ENCODE results near the gene MCM9. TPM values are rescaled to one million over a fixed set of nuclear protein-coding genes. Genes with fewer than 3 reads are reported as not detected.

The MCM9 gene
- polyA plus RNA-seq, 3 donors = 9.4 to 11.9 (median 9.8) TPM

DNA sequence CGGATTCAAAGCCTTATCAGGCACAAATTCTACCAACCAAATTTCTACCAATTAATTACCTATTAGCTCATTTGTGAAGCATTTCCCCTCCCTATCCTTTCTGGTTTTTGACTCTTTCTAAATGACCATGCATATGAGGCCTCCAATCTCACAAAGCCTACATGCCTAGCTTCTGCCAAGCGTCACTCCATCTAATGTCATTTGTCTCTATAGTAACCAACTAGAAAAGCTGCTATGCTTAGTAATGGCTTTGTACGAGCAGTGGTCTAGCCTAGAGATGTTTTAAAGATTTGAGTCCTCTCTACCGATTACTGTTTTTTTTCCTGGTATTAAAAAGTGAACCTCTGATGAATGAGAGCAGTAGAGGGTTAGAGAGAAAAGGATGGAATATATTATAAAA lies 45.8 kb downstream of the MCM9 start:
- DNase-seq = no peak
- H3K36me3 ChIP-seq (replicated peaks in 1 of 2; ENCODE audit: control insufficient read depth in 1 of 2, insufficient read depth in 2 of 2, low read length in 2 of 2) = no peaks in the 10 kb centered on the region
- H3K4me3 Mint-ChIP-seq = no peak overlapping the region
- no peak overlapping the region for H3K9ac ChIP-seq (ENCODE audit: insufficient read depth, low read length, poor library complexity, severe bottlenecking)
- no peak overlapping the region for H3K27ac ChIP-seq (ENCODE audit: low read depth in 1 of 2, low read length in 2 of 2)
- no peak overlapping the region for H3K4me3 ChIP-seq (replicated peaks in 1 of 3; ENCODE audit: low read depth in 2 of 3, low read length in 3 of 3)
- peaks cover 8 to 10% of the 10 kb centered on the region in 2 donors for H3K36me3 Mint-ChIP-seq
- H3K4me2 ChIP-seq (replicated peaks; ENCODE audit: extremely low read depth, low read length, poor library complexity, severe bottlenecking) = no peak overlapping the region
- intact Hi-C loops (cut with micrococcal nuclease) = no loop called here
- TF ChIP-seq, protein P1, sequence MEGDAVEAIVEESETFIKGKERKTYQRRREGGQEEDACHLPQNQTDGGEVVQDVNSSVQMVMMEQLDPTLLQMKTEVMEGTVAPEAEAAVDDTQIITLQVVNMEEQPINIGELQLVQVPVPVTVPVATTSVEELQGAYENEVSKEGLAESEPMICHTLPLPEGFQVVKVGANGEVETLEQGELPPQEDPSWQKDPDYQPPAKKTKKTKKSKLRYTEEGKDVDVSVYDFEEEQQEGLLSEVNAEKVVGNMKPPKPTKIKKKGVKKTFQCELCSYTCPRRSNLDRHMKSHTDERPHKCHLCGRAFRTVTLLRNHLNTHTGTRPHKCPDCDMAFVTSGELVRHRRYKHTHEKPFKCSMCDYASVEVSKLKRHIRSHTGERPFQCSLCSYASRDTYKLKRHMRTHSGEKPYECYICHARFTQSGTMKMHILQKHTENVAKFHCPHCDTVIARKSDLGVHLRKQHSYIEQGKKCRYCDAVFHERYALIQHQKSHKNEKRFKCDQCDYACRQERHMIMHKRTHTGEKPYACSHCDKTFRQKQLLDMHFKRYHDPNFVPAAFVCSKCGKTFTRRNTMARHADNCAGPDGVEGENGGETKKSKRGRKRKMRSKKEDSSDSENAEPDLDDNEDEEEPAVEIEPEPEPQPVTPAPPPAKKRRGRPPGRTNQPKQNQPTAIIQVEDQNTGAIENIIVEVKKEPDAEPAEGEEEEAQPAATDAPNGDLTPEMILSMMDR (IDR thresholded peaks at IDR 0.05) = no peak
- peaks cover 31% of the 10 kb centered on the region for H3K4me1 Mint-ChIP-seq
- H3K27ac Mint-ChIP-seq = no peak overlapping the region
- peaks cover 30% of the 10 kb centered on the region for H4K20me1 ChIP-seq (ENCODE audit: insufficient read depth, low read length)
- H3K79me2 ChIP-seq (ENCODE audit: insufficient read depth, low read length) = peaks cover 92% of the 10 kb centered on the region
- H3K9me3 ChIP-seq (replicated peaks in 1 of 2; ENCODE audit: control insufficient read depth in 1 of 2, insufficient read depth in 1 of 2, low read length in 2 of 2) = no peaks in the 10 kb centered on the region
- WGBS (ENCODE audit: insufficient coverage) = no CpG with 5 or more reads among the region's 4 CpGs
- no peaks in the 10 kb centered on the region for H3K27me3 Mint-ChIP-seq (ENCODE audit: low read depth in 3 of 3)
- H3K27me3 ChIP-seq (ENCODE audit: control insufficient read depth in 2 of 2, insufficient read depth in 2 of 2, low read length in 2 of 2) = no peaks in the 10 kb centered on the region
- H3K9me3 Mint-ChIP-seq = no peaks in the 10 kb centered on the region
- H3K4me1 ChIP-seq (ENCODE audit: control insufficient read depth in 1 of 2, insufficient read depth in 2 of 2, low read length in 2 of 2) = peaks cover 21 to 31% of the 10 kb centered on the region in 2 donors
- no peak overlapping the region for H2AFZ ChIP-seq (ENCODE audit: insufficient read depth, low read depth, low read length, poor library complexity, severe bottlenecking)

DNA sequence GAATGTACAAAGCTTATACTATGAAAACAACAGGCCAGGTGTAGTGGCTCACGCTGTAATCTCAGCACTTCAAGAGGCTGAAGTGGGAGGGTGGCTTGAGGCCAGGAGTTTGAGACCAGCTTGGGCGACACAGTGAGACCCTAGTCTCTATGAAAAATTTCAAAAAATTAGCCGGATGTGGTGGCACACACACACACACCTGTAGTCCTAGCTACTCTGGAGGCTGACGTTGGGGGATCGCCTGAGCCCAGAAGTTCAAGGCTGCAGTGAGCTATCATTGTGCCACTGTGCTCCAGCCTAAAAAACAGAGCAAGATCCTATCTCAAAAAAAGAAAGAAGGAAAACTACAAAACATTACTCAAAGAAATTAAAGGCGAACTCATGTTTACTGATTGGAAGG lies 48.3 kb downstream of the MCM9 start:
- Histone ChIP-seq H3K9me3 (replicated peaks in 1 of 2; ENCODE audit: control insufficient read depth in 1 of 2, insufficient read depth in 1 of 2, low read length in 2 of 2) (no peaks in the 10 kb centered on the region), H3K4me1 (ENCODE audit: control insufficient read depth in 1 of 2, insufficient read depth in 2 of 2, low read length in 2 of 2) (peaks cover 15% of the 10 kb centered on the region in 2 donors), H3K79me2 (ENCODE audit: insufficient read depth, low read length) (peaks cover 97% of the 10 kb centered on the region), H3K36me3 (replicated peaks in 1 of 2; ENCODE audit: control insufficient read depth in 1 of 2, insufficient read depth in 2 of 2, low read length in 2 of 2) (no peaks in the 10 kb centered on the region), H2AFZ (ENCODE audit: insufficient read depth, low read depth, low read length, poor library complexity, severe bottlenecking) (no peak overlapping the region), H4K20me1 (ENCODE audit: insufficient read depth, low read length) (peaks cover 49% of the 10 kb centered on the region), H3K9ac (ENCODE audit: insufficient read depth, low read length, poor library complexity, severe bottlenecking) (no peak overlapping the region), H3K4me2 (replicated peaks; ENCODE audit: extremely low read depth, low read length, poor library complexity, severe bottlenecking) (no peak overlapping the region), H3K27ac (ENCODE audit: low read depth in 1 of 2, low read length in 2 of 2) (no peak overlapping the region), H3K4me3 (replicated peaks in 1 of 3; ENCODE audit: low read depth in 2 of 3, low read length in 3 of 3) (no peak overlapping the region), H3K27me3 (ENCODE audit: control insufficient read depth in 2 of 2, insufficient read depth in 2 of 2, low read length in 2 of 2) (no peaks in the 10 kb centered on the region)
- no peak overlapping the region for H3K27ac Mint-ChIP-seq
- DNase-seq = no peak
- 97% methylated on average over 4 of the region's 6 CpGs for WGBS (ENCODE audit: insufficient coverage)
- H3K4me3 Mint-ChIP-seq = no peak overlapping the region
- H3K36me3 Mint-ChIP-seq = peaks cover 8% of the 10 kb centered on the region in 2 donors
- TF ChIP-seq, protein P1 (IDR thresholded peaks at IDR 0.05) = no peak
- intact Hi-C loops (cut with micrococcal nuclease) = no loop called here
- H3K4me1 Mint-ChIP-seq = peaks cover 24% of the 10 kb centered on the region
- no peaks in the 10 kb centered on the region for H3K27me3 Mint-ChIP-seq (ENCODE audit: low read depth in 3 of 3)
- no peaks in the 10 kb centered on the region for H3K9me3 Mint-ChIP-seq

All from CD14-positive monocyte (primary cell).